OCI-LY1 (cell line): Measurements from ENCODE around the gene MTG2.

ENCODE experiments used
- H2AFZ ChIP-seq: fragments of 200-600 bp; sonication (generic), shearing (Covaris generic); 2 replicates; pipeline ENCODE4 v1.6.0; 2014; ENCODE audit warnings: antibody characterized with exemption, mild to moderate bottlenecking, low read length
- H3F3A ChIP-seq: fragments of 200-600 bp; sonication (generic), shearing (Covaris generic); 2 replicates; pipeline ENCODE4 v1.6.0; 2014; ENCODE audit warnings: mild to moderate bottlenecking, antibody characterized with exemption, low read length, moderate library complexity; ENCODE audit not compliant: insufficient read depth
- H3K27ac ChIP-seq: fragments of 200-600 bp; sonication (generic); 2 replicates; pipeline ENCODE4 v1.5.1; 2014; ENCODE audit warnings: low read length, mixed run types, mild to moderate bottlenecking, low read depth; ENCODE audit not compliant: poor library complexity, severe bottlenecking
- H3K27me3 ChIP-seq: fragments of 200-600 bp; sonication (generic); 2 replicates; pipeline ENCODE4 v1.6.0; 2014; ENCODE audit warnings: antibody characterized with exemption, mild to moderate bottlenecking, low read length, moderate library complexity; ENCODE audit not compliant: insufficient read depth
- H3K36me3 ChIP-seq: fragments of 200-600 bp; sonication (generic); 2 replicates; pipeline ENCODE4 v1.6.1; 2014; ENCODE audit warnings: mild to moderate bottlenecking, antibody characterized with exemption, low read length, moderate library complexity, mixed read lengths; ENCODE audit not compliant: insufficient read depth
- H3K4me1 ChIP-seq: fragments of 200-600 bp; sonication (generic); 2 replicates; pipeline ENCODE4 v1.5.1; 2014; ENCODE audit warnings: mild to moderate bottlenecking, low read length, moderate library complexity; ENCODE audit not compliant: insufficient read depth, severe bottlenecking
- H3K4me2 ChIP-seq: fragments of 200-600 bp; sonication (generic), shearing (Covaris generic); 2 replicates; pipeline ENCODE4 v1.6.1; 2014; ENCODE audit warnings: low read length
- H3K4me3 ChIP-seq: fragments of 200-600 bp; sonication (generic); 2 replicates; pipeline ENCODE4 v1.5.1; 2014; ENCODE audit warnings: low read length, low read depth, mild to moderate bottlenecking, mixed read lengths; ENCODE audit not compliant: poor library complexity, severe bottlenecking
- H3K79me2 ChIP-seq: fragments of 200-600 bp; shearing (Covaris generic); 2 replicates; pipeline ENCODE4 v1.6.1; 2016; ENCODE audit warnings: mixed run types, low read length, mixed read lengths; ENCODE audit not compliant: insufficient read depth
- H3K9ac ChIP-seq: fragments of 200-600 bp; sonication (generic), shearing (Covaris generic); 2 replicates; pipeline ENCODE4 v1.6.1; 2014; ENCODE audit warnings: mild to moderate bottlenecking, low read length, mixed read lengths
- H3K9me2 ChIP-seq: fragments of 200-600 bp; sonication (generic), shearing (Covaris generic); 2 replicates; pipeline ENCODE4 v1.6.1; 2014; ENCODE audit warnings: low read depth, mild to moderate bottlenecking, low read length, mixed read lengths
- H3K9me3 ChIP-seq: fragments of 200-600 bp; shearing (Covaris generic); 2 replicates; pipeline ENCODE4 v1.6.1; 2014; ENCODE audit warnings: low read length, mixed read lengths
- H4K20me1 ChIP-seq: fragments of 200-600 bp; sonication (generic), shearing (Covaris generic); 2 replicates; pipeline ENCODE4 v1.6.0; 2016; ENCODE audit warnings: mild to moderate bottlenecking, low read length; ENCODE audit not compliant: insufficient read depth
- EZH2 ChIP-seq: fragments of 200-600 bp; sonication (generic), shearing (Covaris generic); IDR thresholded peaks from 2 replicates; pipeline ENCODE4 v1.8.0; 2017; ENCODE audit warnings: borderline replicate concordance, mixed run types, mild to moderate bottlenecking, antibody characterized with exemption, low read length, moderate library complexity, mixed read lengths
- TF ChIP-seq, protein P1 (sequence below): fragments of 200-600 bp; sonication (generic), shearing (Covaris generic); IDR thresholded peaks from 2 replicates; pipeline ENCODE4 v1.5.1; 2017; ENCODE audit warnings: mild to moderate bottlenecking, antibody characterized with exemption, low read length, moderate library complexity, mixed read lengths

Gene MTG2

DNA sequence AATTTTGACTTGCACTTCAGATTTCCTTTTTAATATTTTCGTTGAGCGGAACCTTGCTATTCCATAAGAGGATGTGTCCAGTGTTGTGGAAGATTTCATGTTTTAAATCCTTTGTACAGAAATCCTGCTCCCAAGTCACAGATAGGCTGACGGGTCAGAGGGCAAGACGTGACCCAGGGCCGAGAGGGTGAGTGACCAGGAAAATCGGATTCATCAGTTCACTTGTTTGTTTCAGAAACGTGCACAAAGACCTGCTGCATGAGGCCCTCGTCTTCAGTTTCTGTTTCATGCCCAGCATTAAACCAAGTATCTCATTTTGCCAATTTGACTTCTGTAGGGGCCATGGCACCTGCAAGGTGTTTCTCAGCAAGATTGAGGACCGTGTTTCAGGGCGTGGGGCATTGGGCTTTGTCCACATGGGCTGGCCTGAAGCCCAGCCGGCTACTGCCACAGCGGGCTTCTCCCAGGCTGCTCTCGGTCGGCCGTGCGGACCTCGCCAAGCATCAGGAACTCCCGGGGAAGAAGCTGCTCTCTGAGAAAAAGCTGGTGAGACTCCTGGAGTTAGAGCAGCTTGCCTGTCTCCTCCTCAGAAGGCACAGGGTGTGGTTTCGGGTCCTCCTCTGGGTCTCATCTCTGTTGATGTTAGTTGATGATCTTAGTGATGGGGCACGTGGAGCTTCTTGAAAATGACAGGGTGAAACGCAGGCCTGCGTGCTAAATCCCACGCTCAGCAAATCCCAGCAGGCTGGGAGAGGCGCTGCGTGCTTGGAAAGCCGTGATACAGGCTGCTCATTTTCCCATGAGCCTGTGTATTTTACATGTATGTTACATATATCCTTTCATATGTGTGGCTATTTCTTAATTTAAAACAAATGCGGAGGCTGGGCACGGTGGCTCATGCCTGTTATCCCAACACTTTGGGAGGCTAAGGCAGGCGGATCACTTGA, 10.5 kb downstream of the MTG2 start:
- no peak overlapping the region for H3K9ac ChIP-seq
- no peaks in the 10 kb centered on the region for H3K27me3 ChIP-seq
- H3K4me2 ChIP-seq = no peak overlapping the region
- peak overlapping the region; percentile 9 for H3K27ac ChIP-seq
- H3K79me2 ChIP-seq = peaks cover 6% of the 10 kb centered on the region; the same call in 1 of the 2 replicates
- H3F3A ChIP-seq = no peaks in the 10 kb centered on the region
- H3K9me3 ChIP-seq = no peaks in the 10 kb centered on the region
- TF ChIP-seq, protein P1, sequence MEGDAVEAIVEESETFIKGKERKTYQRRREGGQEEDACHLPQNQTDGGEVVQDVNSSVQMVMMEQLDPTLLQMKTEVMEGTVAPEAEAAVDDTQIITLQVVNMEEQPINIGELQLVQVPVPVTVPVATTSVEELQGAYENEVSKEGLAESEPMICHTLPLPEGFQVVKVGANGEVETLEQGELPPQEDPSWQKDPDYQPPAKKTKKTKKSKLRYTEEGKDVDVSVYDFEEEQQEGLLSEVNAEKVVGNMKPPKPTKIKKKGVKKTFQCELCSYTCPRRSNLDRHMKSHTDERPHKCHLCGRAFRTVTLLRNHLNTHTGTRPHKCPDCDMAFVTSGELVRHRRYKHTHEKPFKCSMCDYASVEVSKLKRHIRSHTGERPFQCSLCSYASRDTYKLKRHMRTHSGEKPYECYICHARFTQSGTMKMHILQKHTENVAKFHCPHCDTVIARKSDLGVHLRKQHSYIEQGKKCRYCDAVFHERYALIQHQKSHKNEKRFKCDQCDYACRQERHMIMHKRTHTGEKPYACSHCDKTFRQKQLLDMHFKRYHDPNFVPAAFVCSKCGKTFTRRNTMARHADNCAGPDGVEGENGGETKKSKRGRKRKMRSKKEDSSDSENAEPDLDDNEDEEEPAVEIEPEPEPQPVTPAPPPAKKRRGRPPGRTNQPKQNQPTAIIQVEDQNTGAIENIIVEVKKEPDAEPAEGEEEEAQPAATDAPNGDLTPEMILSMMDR = no peak
- TF ChIP-seq EZH2 = no peak
- peaks cover 32% of the 10 kb centered on the region for H3K36me3 ChIP-seq
- no peak overlapping the region for H2AFZ ChIP-seq
- no peak overlapping the region for H3K4me3 ChIP-seq
- no peaks in the 10 kb centered on the region for H3K9me2 ChIP-seq
- no peaks in the 10 kb centered on the region for H4K20me1 ChIP-seq
- peaks cover 40% of the 10 kb centered on the region for H3K4me1 ChIP-seq

DNA sequence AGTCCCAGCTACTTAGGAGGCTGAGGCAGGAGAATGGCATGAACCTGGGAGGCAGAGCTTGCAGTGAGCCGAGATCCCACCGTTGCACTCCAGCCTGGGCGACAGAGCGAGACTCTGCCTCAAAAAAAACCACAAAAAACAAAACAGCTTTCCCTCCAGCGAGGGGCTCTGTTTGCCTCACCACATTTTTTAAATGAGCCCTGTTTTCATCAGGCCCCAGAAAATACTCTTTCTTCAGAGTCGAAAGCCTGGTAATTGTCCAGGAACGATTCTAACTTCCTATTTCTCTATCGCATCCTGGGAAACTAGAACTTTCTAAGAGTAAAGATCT, 12.2 kb downstream of the MTG2 start:
- Histone ChIP-seq H2AFZ (no peak overlapping the region), H3K4me1 (peaks cover 40% of the 10 kb centered on the region), H3K79me2 (no peaks in the 10 kb centered on the region), H3F3A (no peaks in the 10 kb centered on the region), H3K4me3 (no peak overlapping the region), H4K20me1 (no peaks in the 10 kb centered on the region), H3K27me3 (no peaks in the 10 kb centered on the region), H3K27ac (peak overlapping the region; percentile 54), H3K9ac (no peak overlapping the region; the same call in 1 of the 2 replicates), H3K4me2 (peak overlapping the region; percentile 37; the same call in 1 of the 2 replicates), H3K36me3 (peaks cover 38% of the 10 kb centered on the region), H3K9me2 (no peaks in the 10 kb centered on the region), H3K9me3 (no peaks in the 10 kb centered on the region)
- TF ChIP-seq EZH2 = no peak
- TF ChIP-seq, protein P1 = no peak

DNA sequence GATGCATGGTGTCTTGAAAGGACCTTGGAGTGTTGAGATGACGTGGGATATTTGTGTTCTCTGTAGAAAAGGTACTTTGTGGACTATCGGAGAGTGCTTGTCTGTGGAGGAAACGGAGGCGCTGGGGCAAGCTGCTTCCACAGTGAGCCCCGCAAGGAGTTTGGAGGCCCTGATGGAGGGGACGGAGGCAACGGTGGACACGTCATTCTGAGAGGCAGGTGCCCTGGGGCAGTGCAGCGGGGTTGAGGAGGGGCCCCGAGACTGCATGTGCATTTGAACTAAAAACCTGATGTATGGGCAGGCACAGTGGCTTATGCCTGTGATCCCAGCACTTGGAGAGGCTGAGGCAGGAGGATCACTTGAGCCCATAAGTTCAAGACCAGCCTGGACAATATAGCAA, 12.9 kb downstream of the MTG2 start:
- Histone ChIP-seq H3K9ac (no peak overlapping the region), H3K4me2 (no peak overlapping the region), H2AFZ (no peak overlapping the region), H3F3A (no peaks in the 10 kb centered on the region), H4K20me1 (no peaks in the 10 kb centered on the region), H3K4me1 (peaks cover 43% of the 10 kb centered on the region), H3K79me2 (no peaks in the 10 kb centered on the region), H3K4me3 (no peak overlapping the region), H3K9me3 (no peaks in the 10 kb centered on the region), H3K27me3 (no peaks in the 10 kb centered on the region), H3K36me3 (peaks cover 45% of the 10 kb centered on the region), H3K27ac (no peak overlapping the region), H3K9me2 (no peaks in the 10 kb centered on the region)
- TF ChIP-seq EZH2 = no peak
- TF ChIP-seq, protein P1 = no peak
